Retinal pigment epithelial cell (primary cell): Measurements from ENCODE around the gene GPR35.

Experiments used
- DNase-seq: peaks from one replicate; pipeline ENCODE4 v3.0.0-alpha.2; 2010; ENCODE audit warnings: low read depth
- H3K4me3 ChIP-seq: 2 replicates; pipeline ENCODE4 v1.5.1; 2011; ENCODE audit warnings: mild to moderate bottlenecking, low read length, control low read depth, moderate library complexity
- TF ChIP-seq, protein P1 (sequence below): conservative IDR thresholded peaks from 2 replicates; pipeline ENCODE4 v1.5.1; 2011; ENCODE audit warnings: low read depth, low read length, control low read depth, inconsistent platforms

The GPR35 gene

DNA sequence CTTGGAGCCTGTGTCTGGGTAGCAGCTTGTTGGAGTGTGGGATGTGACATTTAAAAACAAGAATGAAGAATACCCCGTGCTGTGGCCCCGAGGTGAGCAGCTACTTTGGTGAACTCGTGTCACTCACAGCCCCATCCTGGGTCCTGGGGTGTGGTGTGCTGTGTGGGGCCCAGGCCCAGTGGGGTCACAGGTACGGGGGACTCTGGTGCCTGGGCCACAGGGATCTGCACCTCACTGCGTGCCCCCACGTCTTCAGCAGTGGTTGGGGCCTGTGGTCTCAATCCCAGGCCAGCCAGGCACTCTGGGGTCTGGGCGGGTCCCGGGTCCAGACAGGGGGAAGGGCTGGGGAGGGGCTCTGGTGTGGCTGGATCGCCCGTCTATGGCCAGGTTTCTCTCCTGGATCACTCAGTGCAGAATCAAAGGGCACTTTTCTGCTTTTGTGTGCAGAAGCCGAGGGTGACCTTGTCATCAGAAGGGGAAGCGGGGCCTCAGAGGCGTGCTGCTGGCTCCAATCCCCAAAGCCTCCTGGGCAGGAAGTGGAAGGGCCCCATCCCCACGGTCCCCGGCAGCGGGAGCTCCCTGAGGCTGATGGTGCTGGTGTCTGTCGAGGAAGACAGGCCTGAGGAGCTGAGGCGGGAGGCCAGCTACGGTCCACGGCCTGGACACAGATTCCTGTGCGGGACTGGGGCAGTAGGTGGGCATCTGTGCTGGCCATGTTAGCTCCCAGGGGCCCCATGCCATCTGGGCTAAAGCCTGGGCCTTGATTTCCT lies 1.4 kb downstream of the GPR35 start:
- TF ChIP-seq, protein P1, sequence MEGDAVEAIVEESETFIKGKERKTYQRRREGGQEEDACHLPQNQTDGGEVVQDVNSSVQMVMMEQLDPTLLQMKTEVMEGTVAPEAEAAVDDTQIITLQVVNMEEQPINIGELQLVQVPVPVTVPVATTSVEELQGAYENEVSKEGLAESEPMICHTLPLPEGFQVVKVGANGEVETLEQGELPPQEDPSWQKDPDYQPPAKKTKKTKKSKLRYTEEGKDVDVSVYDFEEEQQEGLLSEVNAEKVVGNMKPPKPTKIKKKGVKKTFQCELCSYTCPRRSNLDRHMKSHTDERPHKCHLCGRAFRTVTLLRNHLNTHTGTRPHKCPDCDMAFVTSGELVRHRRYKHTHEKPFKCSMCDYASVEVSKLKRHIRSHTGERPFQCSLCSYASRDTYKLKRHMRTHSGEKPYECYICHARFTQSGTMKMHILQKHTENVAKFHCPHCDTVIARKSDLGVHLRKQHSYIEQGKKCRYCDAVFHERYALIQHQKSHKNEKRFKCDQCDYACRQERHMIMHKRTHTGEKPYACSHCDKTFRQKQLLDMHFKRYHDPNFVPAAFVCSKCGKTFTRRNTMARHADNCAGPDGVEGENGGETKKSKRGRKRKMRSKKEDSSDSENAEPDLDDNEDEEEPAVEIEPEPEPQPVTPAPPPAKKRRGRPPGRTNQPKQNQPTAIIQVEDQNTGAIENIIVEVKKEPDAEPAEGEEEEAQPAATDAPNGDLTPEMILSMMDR, result no peak
- H3K4me3 ChIP-seq, result no peak overlapping the region
- DNase-seq, result no peak

DNA sequence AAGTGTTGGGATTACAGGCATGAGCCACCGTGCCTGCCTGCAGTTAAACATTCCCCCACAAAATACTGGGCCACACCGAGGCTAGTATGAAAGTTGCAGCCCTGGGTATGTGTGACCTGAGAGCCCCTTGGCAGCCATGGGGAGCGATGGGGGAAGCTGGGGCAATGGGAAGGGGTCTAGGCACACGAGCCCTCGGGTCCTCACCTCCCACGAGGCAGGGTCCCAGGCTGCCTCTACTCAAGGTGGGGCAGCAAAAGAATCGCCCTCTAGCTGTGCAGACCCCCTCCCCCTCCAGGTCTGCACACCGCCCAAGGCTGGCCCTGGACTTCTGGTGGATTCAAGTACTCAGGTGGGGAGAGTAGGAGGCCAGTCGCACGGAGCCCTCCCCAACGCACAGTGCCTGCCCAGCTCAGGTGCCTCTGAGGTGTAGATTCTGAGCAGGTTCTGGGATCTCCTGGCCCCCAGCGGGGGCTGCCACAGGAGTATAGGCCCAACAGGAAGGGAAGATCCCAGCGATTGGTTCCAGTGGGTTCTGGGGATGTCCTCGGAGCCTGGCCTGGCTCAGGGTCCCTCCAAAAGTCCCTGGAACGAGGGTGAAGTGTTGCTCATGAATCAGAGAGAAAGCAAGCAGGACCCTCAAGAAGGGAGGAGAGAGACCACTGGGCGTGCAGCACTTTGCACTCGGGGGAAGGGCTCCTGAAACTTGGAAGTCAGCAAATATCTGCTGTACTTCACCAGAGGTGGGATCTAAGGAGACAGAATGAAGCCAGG lies 2.6 kb downstream of the GPR35 start:
- no peak overlapping the region for H3K4me3 ChIP-seq
- TF ChIP-seq, protein P1, result no peak
- no peak for DNase-seq

DNA sequence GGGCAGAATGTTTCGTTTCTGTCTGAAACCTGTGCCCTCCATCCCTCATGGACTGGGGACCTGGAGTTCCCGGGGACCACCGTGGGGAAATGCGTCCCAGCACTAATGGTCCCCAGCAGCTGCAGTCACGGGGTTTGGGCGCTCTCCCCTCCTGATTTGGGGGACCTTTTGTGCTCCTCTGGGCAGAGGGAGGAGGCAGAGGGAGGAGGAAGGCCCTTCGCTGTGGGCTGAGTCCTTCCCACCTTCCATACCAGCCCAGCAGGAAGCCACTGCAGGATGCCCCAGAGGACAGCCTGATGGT lies 3.2 kb downstream of the GPR35 start:
- TF ChIP-seq, protein P1, result no peak
- H3K4me3 ChIP-seq, result no peak overlapping the region
- DNase-seq, result no peak

DNA sequence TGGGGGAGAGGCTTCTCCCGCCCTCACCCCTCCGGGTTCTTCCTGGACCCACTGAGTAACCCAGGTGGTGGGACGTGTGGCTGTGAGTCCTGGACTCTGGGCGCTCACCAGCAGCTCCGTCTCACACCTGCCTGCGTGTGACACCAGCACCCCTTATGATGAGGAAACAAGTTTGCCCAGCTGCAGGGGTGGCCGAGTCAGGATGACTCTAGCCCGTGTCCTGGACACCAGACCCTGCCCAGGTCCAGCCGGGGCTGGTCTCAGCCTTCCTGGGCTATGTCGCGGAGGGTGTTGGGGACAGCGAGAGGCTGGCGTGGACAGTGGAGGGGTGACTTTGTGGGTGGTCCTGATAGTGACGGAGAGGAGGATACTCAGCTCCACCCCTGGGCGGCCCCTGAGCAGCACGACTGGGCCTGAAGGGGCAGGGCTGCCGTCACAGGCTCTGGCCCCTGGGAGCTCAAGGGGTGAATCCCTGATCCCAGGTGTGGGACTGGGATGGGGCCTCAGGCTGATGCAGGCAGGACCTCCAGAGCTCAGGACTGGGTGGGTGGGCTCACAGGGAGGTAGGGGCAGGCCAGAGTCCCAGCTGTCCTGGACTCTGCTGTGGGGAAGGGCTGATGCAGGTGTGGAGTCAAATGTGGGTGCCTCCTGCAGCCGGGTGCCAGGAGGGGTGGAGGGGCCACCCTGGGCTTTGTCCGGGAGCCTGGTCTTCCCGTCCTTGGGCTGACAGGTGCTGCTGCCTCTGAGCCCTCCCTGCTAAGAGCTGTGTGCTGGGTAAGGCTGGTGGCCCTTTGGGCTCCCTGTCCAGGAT lies 3.7 kb downstream of the GPR35 start:
- TF ChIP-seq, protein P1, result no peak
- H3K4me3 ChIP-seq, result no peak overlapping the region
- DNase-seq, result no peak

DNA sequence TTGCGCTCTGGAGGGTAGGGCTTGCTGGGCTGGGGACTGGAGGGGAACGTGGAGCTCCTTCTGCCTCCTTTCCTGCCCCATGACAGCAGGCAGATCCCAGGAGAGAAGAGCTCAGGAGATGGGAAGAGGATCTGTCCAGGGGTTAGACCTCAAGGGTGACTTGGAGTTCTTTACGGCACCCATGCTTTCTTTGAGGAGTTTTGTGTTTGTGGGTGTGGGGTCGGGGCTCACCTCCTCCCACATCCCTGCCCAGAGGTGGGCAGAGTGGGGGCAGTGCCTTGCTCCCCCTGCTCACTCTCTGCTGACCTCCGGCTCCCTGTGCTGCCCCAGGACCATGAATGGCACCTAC lies 4.3 kb downstream of the GPR35 start:
- no peak overlapping the region for H3K4me3 ChIP-seq
- TF ChIP-seq, protein P1, result no peak
- DNase-seq, result no peak

DNA sequence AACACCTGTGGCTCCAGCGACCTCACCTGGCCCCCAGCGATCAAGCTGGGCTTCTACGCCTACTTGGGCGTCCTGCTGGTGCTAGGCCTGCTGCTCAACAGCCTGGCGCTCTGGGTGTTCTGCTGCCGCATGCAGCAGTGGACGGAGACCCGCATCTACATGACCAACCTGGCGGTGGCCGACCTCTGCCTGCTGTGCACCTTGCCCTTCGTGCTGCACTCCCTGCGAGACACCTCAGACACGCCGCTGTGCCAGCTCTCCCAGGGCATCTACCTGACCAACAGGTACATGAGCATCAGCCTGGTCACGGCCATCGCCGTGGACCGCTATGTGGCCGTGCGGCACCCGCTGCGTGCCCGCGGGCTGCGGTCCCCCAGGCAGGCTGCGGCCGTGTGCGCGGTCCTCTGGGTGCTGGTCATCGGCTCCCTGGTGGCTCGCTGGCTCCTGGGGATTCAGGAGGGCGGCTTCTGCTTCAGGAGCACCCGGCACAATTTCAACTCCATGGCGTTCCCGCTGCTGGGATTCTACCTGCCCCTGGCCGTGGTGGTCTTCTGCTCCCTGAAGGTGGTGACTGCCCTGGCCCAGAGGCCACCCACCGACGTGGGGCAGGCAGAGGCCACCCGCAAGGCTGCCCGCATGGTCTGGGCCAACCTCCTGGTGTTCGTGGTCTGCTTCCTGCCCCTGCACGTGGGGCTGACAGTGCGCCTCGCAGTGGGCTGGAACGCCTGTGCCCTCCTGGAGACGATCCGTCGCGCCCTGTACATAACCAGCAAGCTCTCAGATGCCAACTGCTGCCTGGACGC lies 4.9 kb downstream of the GPR35 start:
- TF ChIP-seq, protein P1, result no peak
- no peak for DNase-seq

More for the DNA sequence above, 4.9 kb downstream of the GPR35 start:
- H3K4me3 ChIP-seq, result no peak overlapping the region
